Dendritic cell treated with granulocyte-macrophage colony-stimulating factor and Interleukin-4, amounts not matched to agents 40 ng/mL and 50 ng/mL, for 4 days (primary cell): ENCODE results near the gene UAP1L1.
A peak's percentile ranks its signal among the peaks of the same experiment; 100 is the strongest.

Experiments used
- H3K27ac Mint-ChIP-seq: one replicate; pipeline ENCODE4 v1.8.0; 2022; ENCODE audit warnings: mild to moderate bottlenecking, mixed read lengths
- H3K27me3 Mint-ChIP-seq: one replicate; pipeline ENCODE4 v1.8.0; 2022; ENCODE audit warnings: mild to moderate bottlenecking, mixed read lengths
- H3K36me3 Mint-ChIP-seq: one replicate; pipeline ENCODE4 v1.8.0; 2022; ENCODE audit warnings: low read depth, mixed read lengths
- H3K4me1 Mint-ChIP-seq: one replicate; pipeline ENCODE4 v1.8.0; 2022; ENCODE audit warnings: low read depth, mixed read lengths
- H3K4me3 Mint-ChIP-seq: one replicate; pipeline ENCODE4 v1.8.0; 2022; ENCODE audit warnings: mild to moderate bottlenecking, moderate library complexity, mixed read lengths
- H3K9me3 Mint-ChIP-seq: one replicate; pipeline ENCODE4 v1.8.0; 2022; ENCODE audit warnings: mixed read lengths
- intact Hi-C: fragments of 100-400 bp; cut with micrococcal nuclease; formaldehyde crosslinking; loops from one replicate; pipeline ENCODE4 v1.15.0; 2022

Gene UAP1L1

GRCh38 chr9:137080260-137081122, 3.2 kb downstream of the UAP1L1 start:
- H3K36me3 Mint-ChIP-seq, result peaks cover 68% of the 10 kb centered on the region
- intact Hi-C loops, result no loop called here
- H3K27ac Mint-ChIP-seq, result no peak overlapping the region
- H3K4me1 Mint-ChIP-seq, result peaks cover 64% of the 10 kb centered on the region
- H3K27me3 Mint-ChIP-seq, result no peaks in the 10 kb centered on the region
- peak overlapping the region; percentile 14 for H3K4me3 Mint-ChIP-seq
- H3K9me3 Mint-ChIP-seq, result no peaks in the 10 kb centered on the region

GRCh38 chr9:137082222-137082924, 5.1 kb downstream of the UAP1L1 start:
- no peaks in the 10 kb centered on the region for H3K9me3 Mint-ChIP-seq
- no peak overlapping the region for H3K4me3 Mint-ChIP-seq
- peaks cover 62% of the 10 kb centered on the region for H3K4me1 Mint-ChIP-seq
- peak overlapping the region; percentile 48 for H3K27ac Mint-ChIP-seq
- intact Hi-C loops, result no loop called here
- no peaks in the 10 kb centered on the region for H3K27me3 Mint-ChIP-seq
- H3K36me3 Mint-ChIP-seq, result peaks cover 74% of the 10 kb centered on the region

DNA sequence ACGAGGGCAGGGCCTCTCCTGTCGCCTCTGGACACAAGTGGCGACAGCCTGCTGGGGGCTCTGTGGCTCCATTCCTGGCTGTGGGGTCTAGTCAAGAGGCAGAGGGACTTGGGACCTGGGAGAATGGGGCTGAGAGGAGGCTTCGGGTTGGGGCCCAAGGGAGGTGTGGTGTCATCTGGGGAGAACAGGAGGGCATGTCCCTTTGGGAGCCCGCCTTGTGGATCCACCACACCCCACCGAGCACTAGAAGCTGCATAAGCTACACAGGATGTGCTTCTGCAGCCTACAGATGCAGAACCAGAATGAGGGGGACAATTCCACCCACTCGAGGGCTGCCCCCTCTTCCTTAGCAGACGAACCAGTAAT, 5.6 kb downstream of the UAP1L1 start:
- Mint-ChIP-seq H3K4me1 (peaks cover 67% of the 10 kb centered on the region), H3K9me3 (no peaks in the 10 kb centered on the region), H3K4me3 (no peak overlapping the region), H3K36me3 (peaks cover 72% of the 10 kb centered on the region), H3K27me3 (no peaks in the 10 kb centered on the region), H3K27ac (peak overlapping the region; percentile 48)
- intact Hi-C loops, result no loop called here

DNA sequence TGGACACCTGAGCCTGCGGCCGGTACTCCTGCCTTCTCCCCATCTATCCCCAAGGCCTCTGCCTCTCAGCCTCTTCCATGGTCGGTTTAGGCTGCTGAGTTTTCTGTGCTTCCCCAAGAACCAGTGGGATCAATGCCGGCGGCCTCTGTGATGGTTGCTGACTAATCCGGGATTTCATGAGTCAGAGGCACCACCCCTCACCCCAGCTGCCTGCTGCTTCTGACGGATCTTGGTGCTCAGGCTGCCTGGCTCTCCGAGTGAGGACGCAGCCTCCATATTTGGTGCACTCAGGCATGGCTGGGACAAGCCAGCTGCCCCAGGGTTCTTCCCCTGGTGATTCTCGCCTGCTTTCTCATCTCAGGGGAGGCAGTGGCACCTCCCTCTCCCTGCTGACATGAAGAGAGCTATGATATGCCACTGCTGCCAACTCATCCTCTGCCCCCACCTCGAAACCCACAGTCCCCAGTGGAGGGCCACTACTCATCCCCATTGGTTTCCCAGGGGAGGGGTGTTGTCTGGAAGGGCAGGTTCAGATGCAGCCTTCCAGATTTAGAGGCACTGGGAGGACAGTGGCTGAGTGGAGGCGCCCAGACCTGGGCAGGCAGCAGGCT, 6.2 kb downstream of the UAP1L1 start:
- peaks cover 70% of the 10 kb centered on the region for H3K4me1 Mint-ChIP-seq
- no peaks in the 10 kb centered on the region for H3K9me3 Mint-ChIP-seq
- H3K36me3 Mint-ChIP-seq, result peaks cover 66% of the 10 kb centered on the region
- no peak overlapping the region for H3K4me3 Mint-ChIP-seq
- H3K27me3 Mint-ChIP-seq, result no peaks in the 10 kb centered on the region
- intact Hi-C loops, result no loop called here
- peak overlapping the region; percentile 48 for H3K27ac Mint-ChIP-seq

- Mint-ChIP-seq H3K4me1 (peaks cover 73% of the 10 kb centered on the region), H3K4me3 (no peak overlapping the region), H3K27ac (no peak overlapping the region), H3K36me3 (peaks cover 65% of the 10 kb centered on the region), H3K27me3 (no peaks in the 10 kb centered on the region), H3K9me3 (no peaks in the 10 kb centered on the region)
- intact Hi-C loops, result no loop called here
Measured at GRCh38 chr9:137084526-137084925, 7.2 kb downstream of the UAP1L1 start.

DNA sequence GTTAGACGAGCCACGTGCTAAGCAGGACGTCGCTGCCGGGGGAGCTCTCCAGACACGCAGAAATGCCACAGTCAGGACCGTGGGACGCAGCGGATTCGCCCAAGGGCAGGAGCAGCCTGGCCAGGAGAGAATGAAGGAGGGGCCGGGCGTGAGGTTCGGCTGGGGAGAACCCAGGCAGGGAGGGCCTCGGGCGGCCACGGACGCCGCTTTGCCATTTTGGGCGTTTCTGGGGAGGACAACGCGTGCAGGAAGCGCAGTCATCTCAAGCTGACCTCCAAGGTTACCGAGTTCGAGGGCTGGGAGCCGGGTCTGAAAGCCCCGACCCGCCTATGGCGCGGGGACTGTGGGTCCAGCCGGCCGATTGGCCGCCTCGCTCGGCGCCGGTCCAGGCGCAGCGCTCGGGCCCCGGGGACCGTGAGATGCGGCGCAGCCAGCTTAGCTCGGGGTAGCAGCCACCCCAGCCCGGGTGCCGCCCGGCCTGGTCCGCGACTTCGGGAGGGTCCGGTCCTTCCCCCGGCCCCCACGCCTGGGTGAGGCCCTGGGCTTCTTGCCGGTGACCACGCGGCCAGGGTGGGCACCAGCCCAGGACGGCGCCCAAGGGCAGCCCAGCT, 8.7 kb downstream of the UAP1L1 start:
- H3K9me3 Mint-ChIP-seq, result no peaks in the 10 kb centered on the region
- peaks cover 71% of the 10 kb centered on the region for H3K4me1 Mint-ChIP-seq
- H3K36me3 Mint-ChIP-seq, result peaks cover 65% of the 10 kb centered on the region
- H3K27ac Mint-ChIP-seq, result peak overlapping the region; percentile 97
- H3K27me3 Mint-ChIP-seq, result no peaks in the 10 kb centered on the region
- intact Hi-C loops, result loop anchor here (1.0 kb wide), 2 partner anchors 9 to 28 kb away; partner anchors contain the start of genes DPP7 and UAP1L1
- H3K4me3 Mint-ChIP-seq, result peak overlapping the region; percentile 84

GRCh38 chr9:137086531-137087408, 9.5 kb downstream of the UAP1L1 start, which contains the start of gene MAN1B1:
MAN1B1 (plus strand) TSS chr9:137086985; CDS start chr9:137087000, 15 bp downstream.
- no peaks in the 10 kb centered on the region for H3K9me3 Mint-ChIP-seq
- intact Hi-C loops, result loop anchor here (1.0 kb wide), 1 partner anchor 28 kb away; the partner anchor contains the start of gene DPP7
- peak within 1 kb of the TSS; percentile 84 for H3K4me3 Mint-ChIP-seq
- no peaks in the 10 kb centered on the region for H3K27me3 Mint-ChIP-seq
- H3K27ac Mint-ChIP-seq, result peak within 1 kb of the TSS; percentile 97
- peaks cover 67% of the 10 kb centered on the region for H3K4me1 Mint-ChIP-seq
- peaks cover 65% of the 10 kb centered on the region for H3K36me3 Mint-ChIP-seq

DNA sequence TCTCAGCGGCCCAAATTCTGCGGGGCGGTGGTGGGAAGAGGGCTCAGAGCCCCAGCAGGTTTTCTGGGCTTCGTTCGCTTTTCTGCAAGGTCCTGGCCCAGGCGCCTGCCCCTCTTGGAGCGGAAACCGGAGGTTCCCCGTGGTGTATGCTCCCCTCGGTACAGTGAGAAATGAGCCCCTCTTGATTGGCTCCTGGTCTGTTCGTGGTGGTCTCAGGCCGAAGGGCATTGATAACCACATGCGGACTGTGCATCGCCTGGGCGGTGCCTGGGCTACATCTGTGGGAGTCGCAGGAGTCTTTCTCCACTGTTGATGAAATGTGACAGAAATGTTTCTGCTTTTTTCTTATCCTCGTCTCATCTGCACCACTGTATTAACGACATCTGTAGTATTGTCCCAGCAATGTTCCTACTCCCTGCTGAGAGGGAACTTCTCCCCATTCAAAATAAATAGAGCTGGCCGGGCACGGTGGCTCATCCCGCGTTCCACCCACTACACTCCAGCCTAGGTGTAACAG, 10.2 kb downstream of the UAP1L1 start:
- H3K4me3 Mint-ChIP-seq, result peak overlapping the region; percentile 84
- no peaks in the 10 kb centered on the region for H3K27me3 Mint-ChIP-seq
- no peaks in the 10 kb centered on the region for H3K9me3 Mint-ChIP-seq
- H3K4me1 Mint-ChIP-seq, result peaks cover 60% of the 10 kb centered on the region
- peaks cover 65% of the 10 kb centered on the region for H3K36me3 Mint-ChIP-seq
- H3K27ac Mint-ChIP-seq, result peak overlapping the region; percentile 97
- intact Hi-C loops, result no loop called here

- intact Hi-C loops, result no loop called here
Measured at GRCh38 chr9:137088121-137088520, 10.8 kb downstream of the UAP1L1 start.

DNA sequence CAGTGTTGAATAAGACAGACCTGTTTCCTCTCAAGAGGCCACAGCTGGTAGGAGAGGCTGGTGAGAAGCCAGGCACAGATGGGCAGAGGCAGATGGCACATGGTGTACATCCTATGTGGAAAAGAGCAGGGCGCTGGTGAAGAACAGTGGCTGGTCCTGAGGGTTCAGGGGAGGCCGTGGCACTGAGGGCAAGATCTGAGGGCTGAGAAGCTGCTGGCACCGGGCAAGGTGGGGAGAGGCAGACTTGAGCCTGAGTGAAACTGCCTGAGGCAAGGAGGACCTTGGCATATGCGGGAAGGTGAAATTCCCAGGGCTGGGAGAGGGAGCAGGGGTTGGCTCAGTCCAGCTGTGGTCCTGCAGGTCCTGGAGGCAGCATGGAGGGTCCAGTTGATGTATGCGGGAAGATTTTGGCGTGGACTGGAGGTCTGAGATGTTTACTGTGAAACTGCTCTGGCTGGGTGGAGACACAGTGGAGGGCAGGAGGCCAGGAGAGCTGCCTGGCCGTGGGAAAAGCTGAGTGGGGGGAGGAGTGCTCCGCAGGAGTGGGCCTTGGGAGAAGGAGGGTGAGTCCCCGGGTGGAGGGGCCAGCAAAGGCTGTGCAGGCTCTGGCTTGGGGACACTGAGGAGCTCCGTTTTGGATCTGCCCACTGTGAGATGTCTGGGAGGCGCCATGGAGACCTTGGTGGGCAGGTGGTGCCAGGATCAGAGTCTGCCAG, 12.1 kb downstream of the UAP1L1 start:
- intact Hi-C loops, result no loop called here
- Mint-ChIP-seq H3K27me3 (no peaks in the 10 kb centered on the region), H3K36me3 (peaks cover 65% of the 10 kb centered on the region), H3K27ac (peak overlapping the region; percentile 14), H3K4me3 (no peak overlapping the region), H3K9me3 (no peaks in the 10 kb centered on the region), H3K4me1 (peaks cover 44% of the 10 kb centered on the region)

More at GRCh38 chr9:137088121-137088520, 10.8 kb downstream of the UAP1L1 start:
- Mint-ChIP-seq H3K9me3 (no peaks in the 10 kb centered on the region), H3K4me1 (peaks cover 54% of the 10 kb centered on the region), H3K4me3 (peak overlapping the region; percentile 84), H3K36me3 (peaks cover 65% of the 10 kb centered on the region), H3K27ac (peak overlapping the region; percentile 97), H3K27me3 (no peaks in the 10 kb centered on the region)

GRCh38 chr9:137095664-137096517, 18.6 kb downstream of the UAP1L1 start:
- intact Hi-C loops, result no loop called here
- Mint-ChIP-seq H3K27ac (no peak overlapping the region), H3K36me3 (peaks cover 41% of the 10 kb centered on the region), H3K4me1 (no peaks in the 10 kb centered on the region), H3K27me3 (no peaks in the 10 kb centered on the region), H3K4me3 (no peak overlapping the region), H3K9me3 (no peaks in the 10 kb centered on the region)
